Endodermal cell (in vitro differentiated cells): ENCODE measurements around the gene ROBO4. TPM values are rescaled to one million over a fixed set of nuclear protein-coding genes. Genes with fewer than 3 reads are reported as not detected.

Source experiments
- DNase-seq: peaks from one replicate; pipeline ENCODE4 v3.0.0-alpha.2; 2017
- H3K27ac ChIP-seq: 2 replicates; pipeline ENCODE4 v1.5.1; 2013; ENCODE audit warnings: mild to moderate bottlenecking, low read depth, low read length, moderate library complexity
- H3K27me3 ChIP-seq: 2 replicates; pipeline ENCODE4 v1.6.1; 2013; ENCODE audit warnings: mild to moderate bottlenecking, low read length, moderate library complexity; ENCODE audit not compliant: insufficient read depth, control insufficient read depth, poor library complexity, severe bottlenecking
- H3K36me3 ChIP-seq: 2 replicates; pipeline ENCODE4 v1.7.0; 2013; ENCODE audit warnings: mild to moderate bottlenecking, low read length, moderate library complexity; ENCODE audit not compliant: control insufficient read depth, insufficient read depth
- H3K4me1 ChIP-seq: one replicate; pipeline ENCODE4 v1.7.0; 2013; ENCODE audit warnings: low read length; ENCODE audit not compliant: control insufficient read depth, insufficient read depth
- H3K4me3 ChIP-seq: 2 replicates; pipeline ENCODE4 v1.5.1; 2013; ENCODE audit warnings: mild to moderate bottlenecking, low read length, moderate library complexity
- H3K9ac ChIP-seq: 2 replicates; pipeline ENCODE4 v1.6.1; 2013; ENCODE audit warnings: mild to moderate bottlenecking, low read length, moderate library complexity; ENCODE audit not compliant: poor library complexity, severe bottlenecking; ENCODE audit errors: extremely low read depth
- H3K9me3 ChIP-seq: 2 replicates; pipeline ENCODE4 v1.6.1; 2013; ENCODE audit warnings: mild to moderate bottlenecking, low read length, moderate library complexity; ENCODE audit not compliant: control insufficient read depth
- H3K27ac Mint-ChIP-seq: 2 replicates; pipeline ENCODE4 v1.8.0; 2020; ENCODE audit warnings: mixed read lengths
- H3K27me3 Mint-ChIP-seq: 2 replicates; pipeline ENCODE4 v1.8.0; 2021; ENCODE audit warnings: mild to moderate bottlenecking, mixed read lengths; ENCODE audit not compliant: insufficient read depth
- H3K36me3 Mint-ChIP-seq: 2 replicates; pipeline ENCODE4 v1.8.0; 2020; ENCODE audit warnings: low read depth, mixed read lengths
- H3K4me1 Mint-ChIP-seq: 2 replicates; pipeline ENCODE4 v1.8.0; 2020; ENCODE audit warnings: mixed read lengths
- H3K4me3 Mint-ChIP-seq: 2 replicates; pipeline ENCODE4 v1.8.0; 2020; ENCODE audit warnings: mild to moderate bottlenecking, moderate library complexity, mixed read lengths
- H3K9me3 Mint-ChIP-seq: 2 replicates; pipeline ENCODE4 v1.8.0; 2020; ENCODE audit warnings: mild to moderate bottlenecking, mixed read lengths
- CTCF ChIP-seq: fragments of 200-600 bp; sonication (generic); conservative IDR thresholded peaks from 2 replicates; pipeline ENCODE4 v1.5.0; 2021; ENCODE audit warnings: antibody characterized with exemption, mild to moderate bottlenecking
- WGBS, 2 experiments: methylation state at CpG; one replicate each; pipeline versions ENCODE4 v1.1.5 to v1.1.7; 2013; ENCODE audit warnings: missing lambda C conversion rate in 2 of 2, mixed read lengths in 1 of 2; ENCODE audit not compliant: insufficient coverage in 1 of 2, insufficient read length in 1 of 2; 5-methylcytosine and 5-hydroxymethylcytosine counted together
- total RNA-seq, 2 donors: library from RNA; stranded (reverse); fragmentation: NEBNext Ultra II Directional in 1 of 2; extraction: Animal tissue kit (Norgen Biotek cat#: 25700) in 1 of 2; gene quantifications; 2 replicates in 1 of 2; 3 replicates in 1 of 2; pipeline ENCODE4 v1.2.1, GENCODE V29; 2021

ROBO4 gene
- total RNA-seq, 2 donors from 2014 or later = 0.59 TPM; not detected in 1

GRCh38 chr11:124891373-124891861, 6.2 kb downstream of the ROBO4 start:
- no peak overlapping the region for H3K4me3 ChIP-seq
- Mint-ChIP-seq H3K4me3 (no peak overlapping the region), H3K36me3 (no peaks in the 10 kb centered on the region), H3K27ac (no peak overlapping the region), H3K27me3 (peaks cover 60% of the 10 kb centered on the region), H3K9me3 (no peaks in the 10 kb centered on the region), H3K4me1 (no peaks in the 10 kb centered on the region)
- H3K4me1 ChIP-seq = no peaks in the 10 kb centered on the region
- no peak overlapping the region for H3K27ac ChIP-seq
- no peaks in the 10 kb centered on the region for H3K36me3 ChIP-seq
- 72% methylated on average over 12 of the region's 12 CpGs; no CpG with 5 or more reads in 1 of the 2 experiments for WGBS, 2 experiments
- H3K27me3 ChIP-seq = peaks cover 59% of the 10 kb centered on the region
- peak; percentile 87 for DNase-seq
- TF ChIP-seq CTCF = peak; percentile 42
- H3K9me3 ChIP-seq = no peaks in the 10 kb centered on the region
- no peak overlapping the region for H3K9ac ChIP-seq

- Mint-ChIP-seq H3K4me3 (no peak overlapping the region), H3K36me3 (no peaks in the 10 kb centered on the region), H3K27me3 (peaks cover 59% of the 10 kb centered on the region), H3K4me1 (no peaks in the 10 kb centered on the region), H3K27ac (no peak overlapping the region), H3K9me3 (no peaks in the 10 kb centered on the region)
- Histone ChIP-seq H3K27me3 (peaks cover 59% of the 10 kb centered on the region), H3K9ac (no peak overlapping the region), H3K36me3 (no peaks in the 10 kb centered on the region), H3K9me3 (no peaks in the 10 kb centered on the region), H3K27ac (no peak overlapping the region), H3K4me1 (no peaks in the 10 kb centered on the region), H3K4me3 (no peak overlapping the region)
- DNase-seq = no peak
- TF ChIP-seq CTCF = no peak
- WGBS, 2 experiments = 88 to 90% methylated on average over 4 to 8 of the region's 9 CpGs
Measured at GRCh38 chr11:124890683-124891372, 6.8 kb downstream of the ROBO4 start.

GRCh38 chr11:124890151-124890550, 7.5 kb downstream of the ROBO4 start:
- H3K4me3 Mint-ChIP-seq = no peak overlapping the region
- Histone ChIP-seq H3K4me3 (no peak overlapping the region), H3K9ac (no peak overlapping the region), H3K27me3 (peaks cover 59% of the 10 kb centered on the region), H3K36me3 (no peaks in the 10 kb centered on the region), H3K27ac (no peak overlapping the region), H3K9me3 (no peaks in the 10 kb centered on the region), H3K4me1 (no peaks in the 10 kb centered on the region)
- H3K27me3 Mint-ChIP-seq = peaks cover 62% of the 10 kb centered on the region
- H3K27ac Mint-ChIP-seq = no peak overlapping the region
- 95 to 100% methylated on average over 1 to 2 of the region's 2 CpGs for WGBS, 2 experiments
- H3K4me1 Mint-ChIP-seq = no peaks in the 10 kb centered on the region
- no peak for TF ChIP-seq CTCF
- no peaks in the 10 kb centered on the region for H3K9me3 Mint-ChIP-seq
- H3K36me3 Mint-ChIP-seq = no peaks in the 10 kb centered on the region
- no peak for DNase-seq
